Measurements from ENCODE around the gene CLCN2.

CLCN2 gene

DNA sequence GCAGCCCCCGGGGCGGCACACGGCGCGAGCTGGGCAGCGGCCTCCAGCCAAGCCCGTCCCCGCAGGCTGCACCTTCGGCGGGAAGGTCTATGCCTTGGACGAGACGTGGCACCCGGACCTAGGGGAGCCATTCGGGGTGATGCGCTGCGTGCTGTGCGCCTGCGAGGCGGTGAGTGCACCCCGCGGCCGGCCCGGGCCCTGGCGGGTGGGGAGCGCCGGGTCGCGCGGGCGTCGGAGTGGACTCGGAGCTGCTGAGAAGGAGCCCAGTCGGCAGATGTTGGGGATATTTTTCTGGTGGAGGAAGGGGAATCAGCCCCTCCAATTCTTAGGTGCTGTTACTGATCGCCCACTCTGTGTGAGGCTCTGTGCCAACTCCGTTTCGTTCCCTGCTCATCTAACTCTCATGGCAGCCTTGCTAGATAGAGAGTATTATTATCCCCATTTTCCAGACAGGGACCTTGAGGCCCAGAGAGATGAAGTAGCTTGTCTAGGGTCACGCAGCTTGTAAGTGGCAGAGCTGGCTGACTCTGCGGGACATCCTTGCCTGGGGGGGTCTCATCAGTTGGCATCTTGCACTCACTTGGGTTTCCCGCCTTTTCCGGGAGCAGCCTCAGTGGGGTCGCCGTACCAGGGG is 19.3 kb upstream of the CLCN2 start:
- no peak for DNase-seq

DNA sequence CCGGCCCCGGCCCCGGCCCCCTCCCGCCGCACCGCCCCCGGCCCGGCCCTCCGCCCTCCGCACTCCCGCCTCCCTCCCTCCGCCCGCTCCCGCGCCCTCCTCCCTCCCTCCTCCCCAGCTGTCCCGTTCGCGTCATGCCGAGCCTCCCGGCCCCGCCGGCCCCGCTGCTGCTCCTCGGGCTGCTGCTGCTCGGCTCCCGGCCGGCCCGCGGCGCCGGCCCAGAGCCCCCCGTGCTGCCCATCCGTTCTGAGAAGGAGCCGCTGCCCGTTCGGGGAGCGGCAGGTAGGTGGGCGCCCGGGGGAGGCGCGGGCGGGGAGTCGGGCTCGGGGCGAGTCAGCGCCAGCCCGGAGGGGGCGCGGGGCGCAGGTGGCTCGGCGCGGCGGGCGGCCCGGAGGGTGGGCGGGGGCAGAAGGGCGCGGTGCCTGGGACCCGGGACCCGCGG is 18.8 kb upstream of the CLCN2 start:
- no peak for DNase-seq

DNA sequence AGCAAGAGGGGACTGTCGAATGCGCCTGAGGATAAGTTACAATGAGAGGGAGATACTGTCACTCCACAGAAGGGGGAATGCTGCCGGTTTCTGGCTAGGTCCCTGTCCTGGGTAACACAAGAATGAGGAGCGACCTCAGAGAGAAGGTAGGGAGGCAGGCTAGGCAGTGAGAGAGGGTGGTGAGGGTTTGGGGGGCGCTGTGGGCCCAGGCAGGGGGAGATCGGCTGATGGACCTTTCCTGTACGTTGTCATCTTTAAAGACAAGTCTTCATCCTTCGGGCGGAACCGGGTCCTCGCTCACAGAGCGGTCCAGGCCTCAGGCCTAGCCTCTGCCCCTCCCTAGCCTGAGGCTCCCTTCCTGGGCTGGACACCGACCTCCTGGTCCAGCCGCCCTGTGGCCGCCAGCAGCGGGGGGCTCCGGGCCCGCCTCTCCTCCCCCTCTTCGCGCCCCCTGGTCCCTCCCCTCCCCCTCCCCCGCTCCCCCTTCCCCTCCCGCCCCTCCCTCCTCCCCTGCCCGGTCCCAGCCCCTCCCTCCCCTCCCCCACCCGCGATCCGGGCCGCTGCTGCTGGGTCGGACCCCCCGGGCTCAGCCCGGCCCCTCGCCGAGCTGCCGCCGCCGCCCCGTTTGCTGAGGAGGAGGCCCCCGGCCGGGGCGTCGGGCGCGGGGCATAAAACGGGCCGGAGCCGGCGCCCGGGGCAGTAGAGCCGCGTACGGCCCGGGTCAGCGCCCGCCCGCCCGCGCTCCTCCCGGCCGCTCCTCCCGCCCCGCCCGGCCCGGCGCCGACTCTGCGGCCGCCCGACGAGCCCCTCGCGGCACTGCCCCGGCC is 18.2 kb upstream of the CLCN2 start, which contains the start of gene CHRD:
TSS of gene CHRD (plus strand) at position 697 of the 827 bp plus-strand sequence. CDS start 265 bp downstream, outside the sequence.
- DNase-seq, result no peak

DNA sequence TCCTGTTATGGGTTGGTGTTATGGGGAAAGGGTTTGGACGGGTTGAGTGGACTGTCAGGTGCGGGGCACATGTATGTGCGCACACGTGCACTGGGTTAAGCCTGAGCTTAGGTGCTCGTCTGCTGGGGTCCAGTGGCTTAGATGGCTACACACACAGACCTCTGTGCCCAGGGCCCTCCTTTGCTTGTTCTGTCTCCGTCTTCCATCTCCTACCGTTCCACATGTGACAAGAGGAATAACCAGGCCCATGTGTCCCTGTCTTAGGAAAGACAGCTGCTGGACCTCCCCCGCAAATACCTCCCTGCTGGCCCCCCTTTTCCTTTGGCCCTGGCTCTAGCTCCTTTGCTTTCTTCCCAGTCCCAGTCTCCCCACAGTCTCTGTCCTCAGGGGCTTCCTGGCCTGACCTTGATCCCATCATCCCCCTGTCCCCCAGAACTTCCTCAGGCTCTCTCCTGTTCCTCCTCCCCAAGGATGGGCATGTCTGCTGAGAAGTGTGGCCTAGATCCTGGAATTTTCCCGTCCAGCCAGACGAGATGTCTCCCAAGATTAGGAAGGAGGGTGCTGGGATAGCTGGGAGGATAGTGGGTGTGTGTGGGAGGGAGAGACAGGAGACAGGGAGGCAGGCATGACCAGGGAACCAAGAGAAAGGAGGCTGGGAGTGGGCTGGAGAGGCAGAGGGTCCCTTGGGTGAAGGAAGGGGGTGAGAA is 17.4 kb upstream of the CLCN2 start:
- DNase-seq, result no peak

- DNase-seq, result no peak
Observed at GRCh38 chr3:184377882-184378445, 16.6 kb upstream of the CLCN2 start, which contains the start of gene THPO. THPO (minus strand) TSS chr3:184378207; CDS start chr3:184376259, 1,948 bp downstream.

GRCh38 chr3:184377374-184377773 is 16.0 kb upstream of the CLCN2 start:
- no peak for DNase-seq

GRCh38 chr3:184375747-184376461 is 14.5 kb upstream of the CLCN2 start:
- no peak for DNase-seq

DNA sequence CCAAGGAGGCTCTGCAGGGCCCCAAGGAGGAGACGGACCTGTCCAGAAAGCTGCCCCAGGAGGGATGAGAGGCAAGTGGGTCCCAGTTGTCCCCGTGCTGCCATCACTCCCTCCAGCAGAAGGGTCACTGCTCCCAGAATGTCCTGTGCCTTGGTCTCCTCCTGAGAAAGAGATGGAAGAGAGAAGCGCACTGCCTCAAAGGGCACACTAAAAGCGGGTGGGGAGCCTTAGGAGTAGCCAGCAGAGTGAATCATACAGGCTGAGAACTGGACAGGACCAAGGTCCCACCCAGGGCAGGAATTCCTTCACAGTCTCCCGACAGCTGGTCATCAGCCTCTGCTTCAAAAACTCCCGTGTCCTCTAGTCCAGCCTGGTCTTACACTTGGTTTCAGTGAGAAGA is 12.0 kb upstream of the CLCN2 start:
- DNase-seq, result no peak

- DNase-seq, result no peak
Observed at GRCh38 chr3:184372911-184373310, 11.5 kb upstream of the CLCN2 start.

GRCh38 chr3:184372296-184372821 is 11.0 kb upstream of the CLCN2 start:
- no peak for DNase-seq

DNA sequence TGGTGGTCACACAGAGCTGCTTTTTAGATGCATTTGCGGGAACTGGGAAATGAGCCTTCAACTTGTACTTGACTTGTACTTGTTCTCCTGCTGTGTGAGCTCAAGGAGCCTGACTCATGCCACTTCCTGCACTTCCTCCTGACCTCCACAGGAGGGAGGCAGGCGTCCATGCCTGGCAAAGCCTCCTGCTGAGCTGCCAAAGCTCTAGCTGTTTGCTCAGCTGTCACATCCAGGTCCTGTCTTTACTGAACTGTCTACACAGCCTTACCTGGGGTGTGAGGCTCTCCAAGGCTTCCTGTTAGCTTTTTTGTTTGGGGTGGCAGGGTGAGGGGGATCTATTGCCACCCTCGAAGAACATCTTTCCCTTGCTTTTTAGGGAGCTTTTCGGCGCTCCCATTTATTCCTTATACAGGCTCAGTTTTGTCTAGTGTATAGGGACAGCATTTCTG is 10.2 kb upstream of the CLCN2 start:
- DNase-seq, result peak; percentile 72

GRCh38 chr3:184368586-184369183 is 7.3 kb upstream of the CLCN2 start:
- no peak for DNase-seq

DNA sequence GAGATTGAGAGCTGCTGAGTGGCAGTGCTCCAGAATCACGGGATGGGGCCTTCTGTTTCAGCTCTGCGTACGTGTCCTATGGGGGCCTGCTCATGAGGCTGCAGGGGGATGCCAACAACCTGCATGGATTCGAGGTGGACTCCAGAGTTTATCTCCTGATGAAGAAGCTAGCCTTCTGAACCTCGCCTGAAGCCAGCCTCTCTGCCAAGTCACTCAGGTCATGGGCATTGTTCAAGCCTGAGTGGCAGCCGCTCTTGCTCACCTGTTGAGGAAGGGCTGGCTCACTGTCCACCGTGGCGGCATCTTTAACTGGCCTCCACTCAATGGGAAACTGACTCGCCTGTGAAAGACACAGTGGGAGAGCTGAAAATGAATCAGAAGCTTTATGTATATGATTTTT is 6.7 kb upstream of the CLCN2 start:
- no peak for DNase-seq

DNA sequence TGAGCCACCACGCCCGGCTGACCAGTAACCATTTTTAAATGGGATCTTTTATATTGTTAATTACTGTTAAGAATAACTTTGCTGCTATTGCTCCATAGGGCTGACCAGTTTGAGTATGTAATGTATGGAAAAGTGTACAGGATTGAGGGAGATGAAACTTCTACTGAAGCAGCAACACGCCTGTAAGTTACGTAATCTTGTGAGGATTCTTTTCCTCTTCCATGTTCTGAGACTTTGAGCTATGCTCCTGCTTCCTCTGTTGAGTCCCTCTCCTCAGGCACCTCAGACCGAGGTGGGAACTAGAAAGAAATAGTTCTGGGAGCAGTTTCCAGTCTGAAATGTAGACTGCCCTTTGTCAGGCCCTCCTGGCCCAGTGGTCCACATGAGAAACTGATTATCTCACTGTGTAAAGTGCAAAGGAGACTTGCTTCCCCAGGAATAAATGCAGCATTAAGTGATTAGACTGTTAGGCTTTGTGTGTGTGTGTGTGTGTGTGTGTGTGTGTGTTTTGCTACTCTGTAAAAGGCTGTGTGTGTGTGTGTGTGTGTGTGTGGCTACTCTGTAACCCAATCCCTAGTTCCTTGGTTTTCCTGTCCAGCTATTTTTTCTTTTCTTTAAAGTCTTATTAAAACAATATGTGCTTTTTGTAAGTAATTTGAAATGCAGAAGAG is 5.3 kb upstream of the CLCN2 start:
- DNase-seq, result no peak

DNA sequence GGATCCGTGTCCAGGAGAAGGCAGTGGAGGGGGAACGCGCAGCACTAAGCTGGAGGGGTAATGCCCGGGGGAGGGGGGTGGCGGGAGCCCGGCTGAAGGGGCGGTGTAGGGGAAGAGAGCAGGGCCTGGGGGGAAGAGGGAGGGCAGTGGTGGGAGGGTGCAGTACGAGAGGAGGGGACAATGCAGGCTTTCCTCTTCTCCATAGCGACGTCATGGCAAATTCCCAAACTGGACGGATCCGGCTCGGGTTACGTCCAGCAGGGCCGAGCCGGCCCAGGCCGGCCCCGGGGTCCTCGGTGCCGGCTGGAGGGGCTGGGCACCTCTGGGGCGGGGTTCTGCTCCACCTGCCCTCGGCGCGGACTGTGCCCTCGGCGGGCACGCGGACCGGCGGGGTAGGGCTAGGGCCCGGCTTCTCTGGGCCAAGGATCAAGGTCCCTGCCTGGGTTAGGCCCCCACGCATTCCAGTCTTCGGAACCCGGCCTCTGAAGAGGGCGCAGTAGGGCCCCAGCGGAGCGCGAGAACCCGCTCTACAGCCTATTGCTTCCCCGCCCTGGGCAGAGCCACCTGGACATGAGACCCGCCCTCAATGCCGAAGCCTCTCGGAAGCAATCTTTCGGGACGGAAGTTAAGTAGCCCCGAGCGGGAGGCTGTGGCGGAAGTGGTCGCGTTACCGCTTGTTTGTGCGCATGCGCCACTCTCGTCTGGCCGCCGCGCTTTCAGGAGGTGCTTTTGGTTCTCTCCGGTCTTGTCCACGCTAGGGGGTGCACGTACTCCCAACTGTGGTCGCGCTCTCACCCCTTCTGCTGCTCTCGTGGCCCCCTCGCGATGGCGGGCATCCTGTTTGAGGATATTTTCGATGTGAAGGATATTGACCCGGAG is 1.5 kb upstream of the CLCN2 start:
- peak; percentile 98 for DNase-seq

DNA sequence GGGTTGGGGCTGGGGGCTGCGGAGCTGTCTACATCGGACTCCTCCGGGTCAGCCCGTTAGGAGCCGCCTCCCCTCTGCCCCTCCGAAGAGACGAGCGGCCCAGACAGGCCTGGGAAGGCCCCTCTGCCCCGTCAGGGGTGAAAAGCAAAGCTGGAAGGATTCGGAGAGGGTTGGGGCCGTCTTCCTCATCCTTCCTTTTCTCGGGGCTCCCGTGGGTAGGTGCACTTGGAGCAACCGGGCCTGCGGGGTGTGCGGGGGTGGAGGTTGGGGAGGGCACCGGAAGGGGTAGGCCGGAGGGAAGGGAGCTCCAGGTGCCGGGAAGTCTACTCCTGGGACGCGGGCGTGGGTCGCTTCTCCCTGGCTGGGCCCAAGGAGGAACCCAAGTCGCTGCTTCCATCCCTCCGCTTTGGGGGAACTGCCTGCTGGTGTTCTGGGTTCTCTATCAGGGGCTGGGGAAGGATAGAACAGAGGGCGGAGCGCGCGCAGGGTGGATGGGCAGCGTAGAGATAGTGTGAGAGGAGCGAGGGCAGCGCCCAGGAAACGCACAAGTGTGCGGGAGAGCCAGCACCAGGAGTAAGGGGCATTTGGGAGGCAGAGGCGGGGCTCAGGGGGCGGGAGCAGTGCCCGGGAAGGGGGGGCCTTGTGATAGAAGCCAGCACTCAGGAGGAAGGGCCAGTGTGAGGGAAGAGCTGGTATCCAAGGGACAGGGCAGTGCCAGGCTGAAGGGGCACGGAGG is 695 bp upstream of the CLCN2 start:
- DNase-seq, result peak; percentile 41

DNA sequence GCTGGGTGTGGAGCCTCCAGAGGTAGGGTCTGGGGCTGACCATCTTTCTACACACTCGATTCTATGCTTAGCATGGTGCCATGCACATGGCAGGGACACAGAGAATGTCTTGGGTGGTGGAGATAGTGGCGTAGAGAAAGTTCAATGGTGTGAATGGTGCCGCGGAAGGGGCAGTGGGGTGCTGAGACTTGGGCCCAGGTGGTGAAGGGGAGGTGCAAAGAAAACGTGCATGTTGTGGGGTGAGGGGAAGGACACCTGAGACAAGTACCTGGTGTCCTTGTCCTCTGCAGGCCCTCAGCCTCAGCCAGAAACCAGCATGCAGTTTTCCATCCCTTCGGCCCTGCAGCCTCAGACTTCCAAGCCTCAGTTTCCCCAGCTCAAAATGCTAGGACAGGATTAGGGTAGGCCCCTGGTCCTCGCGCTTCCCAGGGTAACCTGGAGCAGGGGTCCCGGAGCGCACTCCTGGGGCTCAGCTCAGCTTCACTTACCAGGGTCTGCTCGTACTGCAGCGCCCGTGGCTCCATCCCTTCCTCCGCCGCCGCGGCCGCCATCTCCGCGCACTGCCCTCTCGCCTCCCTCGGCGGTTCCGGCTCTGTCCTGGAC is 375 bp downstream of the CLCN2 start:
- DNase-seq, result no peak

- DNase-seq, result no peak
Observed at GRCh38 chr3:184360070-184360928, 1.1 kb downstream of the CLCN2 start.

Measured in activated CD4-positive, alpha-beta T cell treated with anti-CD3 and anti-CD28 coated beads, Interleukin-2, amount 50 U/mL, for 16 hours (primary cell).